Measurements from ENCODE around the gene NR3C2. TPM values are rescaled to one million over a fixed set of nuclear protein-coding genes. Genes with fewer than 3 reads are reported as not detected.

NR3C2 gene
- polyA plus RNA-seq, 1 of the 3 experiments (the other 2 are of a cell fraction), result 0.02 TPM

GRCh38 chr4:148445071-148445859, 3.1 kb upstream of the NR3C2 start (continued):
- TF ChIP-seq POLR2AphosphoS5 (IDR thresholded peaks at IDR 0.05; ENCODE audit: low read depth, low read length) (no peak), PBX3 (IDR thresholded peaks at IDR 0.05) (no peak), TCF12 (IDR thresholded peaks at IDR 0.05) (no peak), IRF3 (IDR thresholded peaks at IDR 0.05; ENCODE audit: low read depth, low read length) (no peak), GATA2 (CRISPR knock-in tag; IDR thresholded peaks at IDR 0.05) (no peak), MEF2A (IDR thresholded peaks at IDR 0.05; ENCODE audit: borderline replicate concordance, low read depth) (no peak)

GRCh38 chr4:148444296-148445070, 2.3 kb upstream of the NR3C2 start:
- CTCF ChIA-PET, result no interaction called here
- peak overlapping the region; percentile 48 to 51 for H3K4me3 ChIP-seq (ENCODE audit: low read depth in 2 of 2, low read length in 1 of 2)

GRCh38 chr4:148443512-148444295, 1.5 kb upstream of the NR3C2 start:
- H3K9me2 ChIP-seq, result no peaks in the 10 kb centered on the region
- peak overlapping the region; percentile 77 for H2AFZ ChIP-seq (ENCODE audit: low read depth)
- peak; percentile 38 for DNase-seq
- H3K36me3 ChIP-seq (replicated peaks in 1 of 2; ENCODE audit: control insufficient read depth in 1 of 2, insufficient read depth in 2 of 2, low read length in 1 of 2), result no peaks in the 10 kb centered on the region
- peaks cover 0 to 27% of the 10 kb centered on the region in 2 experiments; a peak in 1 of 4 replicates for H3K4me1 ChIP-seq (ENCODE audit: control insufficient read depth in 1 of 2, insufficient read depth in 2 of 2, low read depth in 1 of 2, low read length in 1 of 2)
- peaks cover 59% of the 10 kb centered on the region for H3K27me3 ChIP-seq (ENCODE audit: insufficient read depth)
- peaks cover 18% of the 10 kb centered on the region for H3F3A ChIP-seq (replicated peaks; ENCODE audit: insufficient read depth)
- H3K4me3 ChIP-seq (ENCODE audit: low read depth in 2 of 2, low read length in 1 of 2), result peak overlapping the region; percentile 51 to 69; a peak in 3 of 4 replicates
- POLR2A ChIA-PET, result no interaction called here
- no peaks in the 10 kb centered on the region for H3K9me3 ChIP-seq
- H3K9ac ChIP-seq, result no peak overlapping the region
- H4K20me1 ChIP-seq (ENCODE audit: insufficient read depth), result no peaks in the 10 kb centered on the region
- peak overlapping the region; percentile 96 for H3K4me2 ChIP-seq
- 1% methylated on average over 18 of the region's 64 CpGs for WGBS (ENCODE audit: low lambda C conversion rate)
- H3K27ac ChIP-seq (ENCODE audit: low read depth in 2 of 2, low read length in 1 of 2), result no peak overlapping the region
- CTCF ChIA-PET, result no interaction called here
- H3K79me2 ChIP-seq (ENCODE audit: insufficient read depth), result no peaks in the 10 kb centered on the region
- TF ChIP-seq MEF2A (IDR thresholded peaks at IDR 0.05; ENCODE audit: borderline replicate concordance, low read depth) (no peak), EZH2phosphoT487 (IDR thresholded peaks at IDR 0.05; ENCODE audit: borderline replicate concordance, low read depth) (peak; percentile 66; the same call in 1 of the 2 replicates), NFIC (IDR thresholded peaks at IDR 0.05; ENCODE audit: borderline replicate concordance) (no peak), FOXJ3 (CRISPR knock-in tag; IDR thresholded peaks at IDR 0.05) (no peak)

More at GRCh38 chr4:148444296-148445070, 2.3 kb upstream of the NR3C2 start:
- TF ChIP-seq YY1 (IDR thresholded peaks at IDR 0.05; ENCODE audit: low read depth) (no peak), EZH2phosphoT487 (IDR thresholded peaks at IDR 0.05; ENCODE audit: borderline replicate concordance, low read depth) (peak; percentile 99)
- DNase-seq, result peak; percentile 74
- Histone ChIP-seq H3K79me2 (ENCODE audit: insufficient read depth) (no peaks in the 10 kb centered on the region), H2AFZ (ENCODE audit: low read depth) (peak overlapping the region; percentile 77), H3K9me2 (no peaks in the 10 kb centered on the region), H3K36me3 (replicated peaks in 1 of 2; ENCODE audit: control insufficient read depth in 1 of 2, insufficient read depth in 2 of 2, low read length in 1 of 2) (no peaks in the 10 kb centered on the region), H3K27me3 (ENCODE audit: insufficient read depth) (peaks cover 65% of the 10 kb centered on the region), H3K4me1 (ENCODE audit: control insufficient read depth in 1 of 2, insufficient read depth in 2 of 2, low read depth in 1 of 2, low read length in 1 of 2) (peaks cover 0 to 27% of the 10 kb centered on the region in 2 experiments; a peak in 1 of 4 replicates), H3K27ac (ENCODE audit: low read depth in 2 of 2, low read length in 1 of 2) (no peak overlapping the region), H3F3A (replicated peaks; ENCODE audit: insufficient read depth) (peaks cover 18% of the 10 kb centered on the region), H3K9ac (no peak overlapping the region), H4K20me1 (ENCODE audit: insufficient read depth) (no peaks in the 10 kb centered on the region), H3K9me3 (no peaks in the 10 kb centered on the region), H3K4me2 (peak overlapping the region; percentile 96)
- POLR2A ChIA-PET, result no interaction called here
- 1% methylated on average over 29 of the region's 89 CpGs for WGBS (ENCODE audit: low lambda C conversion rate)

Measured in SK-N-SH (cell line).